A204.1 (cell line): ENCODE results near the gene TCHHL1.

ENCODE experiments used
- FAIRE-seq: peaks from 2 replicates; lab custom pipeline; 2012; peaks lifted over from hg19 to GRCh38; lab: Jason Lieb, UNC

TCHHL1 gene

GRCh38 chr1:152036267-152037216 is 52.3 kb downstream of the TCHHL1 start, which contains the start of gene S100A11:
TSS of gene S100A11 (minus strand) at chr1:152037004. CDS start at chr1:152036915, 89 bp downstream.
- no peak for FAIRE-seq

DNA sequence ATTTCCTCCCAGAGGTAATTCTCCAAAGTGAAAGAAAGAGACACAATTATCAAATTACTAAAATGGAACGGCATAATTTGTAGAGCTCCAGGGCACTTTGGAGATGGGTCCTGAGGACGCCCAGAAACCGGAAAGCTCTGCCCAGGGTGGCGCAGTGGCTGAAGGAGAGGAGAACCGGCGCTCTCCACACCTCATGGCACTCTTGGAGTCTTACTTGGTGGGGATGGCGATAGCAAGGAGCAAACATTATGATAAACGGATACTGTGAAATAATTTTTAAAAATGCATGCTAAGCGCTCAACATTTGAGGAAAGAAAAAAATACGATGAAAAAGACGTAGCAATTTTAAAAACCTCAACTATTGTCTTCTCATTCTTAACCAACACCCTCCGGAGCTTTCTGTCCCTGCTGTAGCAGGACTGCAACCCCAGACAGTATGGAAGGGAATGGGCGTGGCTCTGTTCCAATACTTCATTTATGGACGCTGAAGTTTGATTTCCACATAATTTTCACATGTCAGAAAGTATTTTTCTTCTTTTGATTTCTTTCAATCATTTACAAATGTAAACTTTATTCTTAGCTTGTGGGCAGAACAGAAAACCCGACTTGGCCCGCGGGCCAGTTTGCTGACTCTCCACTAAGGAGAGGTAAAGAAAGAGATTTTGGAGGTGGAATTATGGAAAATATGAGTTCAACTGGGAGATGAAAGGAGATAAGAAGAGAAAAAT is 53.2 kb downstream of the TCHHL1 start:
- FAIRE-seq: no peak

GRCh38 chr1:152034654-152035538 is 54.0 kb downstream of the TCHHL1 start:
- FAIRE-seq: no peak

DNA sequence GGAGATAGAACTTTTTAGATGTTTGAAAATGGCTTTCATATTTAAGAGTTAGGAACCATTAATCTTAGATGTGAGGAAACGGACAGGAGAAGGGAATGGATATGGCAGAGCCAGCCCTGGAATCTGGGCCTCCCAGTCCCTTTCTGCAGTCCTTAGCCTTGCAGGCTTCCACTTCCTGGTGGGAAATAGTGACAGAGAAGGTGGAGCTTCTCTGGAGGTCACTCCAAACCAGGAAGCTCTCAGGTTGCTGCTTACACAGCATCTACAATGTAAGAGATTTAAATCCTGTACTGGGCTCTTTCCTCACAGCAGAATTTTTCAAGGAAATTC is 54.6 kb downstream of the TCHHL1 start:
- FAIRE-seq: no peak
